ELR (cell line): ENCODE results near the gene TMEM184A.

Experiments
- DNase-seq: peaks from one replicate; pipeline ENCODE4 v3.0.0-alpha.2; 2015; ENCODE audit warnings: low read depth

The TMEM184A gene

GRCh38 chr7:1501487-1502270 lies 54.3 kb downstream of the TMEM184A start:
- no peak for DNase-seq

GRCh38 chr7:1500064-1500807 lies 55.8 kb downstream of the TMEM184A start:
- no peak for DNase-seq

- DNase-seq: no peak
Observed at GRCh38 chr7:1499367-1500029, 56.5 kb downstream of the TMEM184A start.

- DNase-seq: no peak
Observed at GRCh38 chr7:1498370-1499305, 57.4 kb downstream of the TMEM184A start.

GRCh38 chr7:1497293-1497927 lies 58.6 kb downstream of the TMEM184A start:
- no peak for DNase-seq

- no peak for DNase-seq
Observed at GRCh38 chr7:1496531-1497292, 59.3 kb downstream of the TMEM184A start.

- DNase-seq: no peak
Observed at GRCh38 chr7:1495564-1496242, 60.3 kb downstream of the TMEM184A start.

- DNase-seq: no peak
Observed at GRCh38 chr7:1494866-1495563, 61.0 kb downstream of the TMEM184A start.

- DNase-seq: no peak
Observed at GRCh38 chr7:1494447-1494846, 61.6 kb downstream of the TMEM184A start.

- DNase-seq: no peak
Observed at GRCh38 chr7:1493571-1493970, 62.4 kb downstream of the TMEM184A start.

- no peak for DNase-seq
Observed at GRCh38 chr7:1493129-1493528, 62.9 kb downstream of the TMEM184A start.

- no peak for DNase-seq
Observed at GRCh38 chr7:1492640-1493039, 63.4 kb downstream of the TMEM184A start.
